GM12864 (cell line): ENCODE measurements around the gene MED25.

ENCODE experiments used
- DNase-seq: peaks from one replicate; pipeline ENCODE4 v3.0.0-alpha.2; 2011; ENCODE audit warnings: low read depth
- H3K4me3 ChIP-seq: 2 replicates; pipeline ENCODE4 v1.5.1; 2011; ENCODE audit warnings: mild to moderate bottlenecking, low read depth, low read length, control low read depth
- TF ChIP-seq, protein P1 (sequence below): IDR thresholded peaks from 2 replicates; pipeline ENCODE4 v1.5.1; 2011; ENCODE audit warnings: low read depth, mild to moderate bottlenecking, moderate library complexity, low read length, control low read depth, inconsistent platforms; ENCODE audit errors: missing control alignments

Gene MED25

DNA sequence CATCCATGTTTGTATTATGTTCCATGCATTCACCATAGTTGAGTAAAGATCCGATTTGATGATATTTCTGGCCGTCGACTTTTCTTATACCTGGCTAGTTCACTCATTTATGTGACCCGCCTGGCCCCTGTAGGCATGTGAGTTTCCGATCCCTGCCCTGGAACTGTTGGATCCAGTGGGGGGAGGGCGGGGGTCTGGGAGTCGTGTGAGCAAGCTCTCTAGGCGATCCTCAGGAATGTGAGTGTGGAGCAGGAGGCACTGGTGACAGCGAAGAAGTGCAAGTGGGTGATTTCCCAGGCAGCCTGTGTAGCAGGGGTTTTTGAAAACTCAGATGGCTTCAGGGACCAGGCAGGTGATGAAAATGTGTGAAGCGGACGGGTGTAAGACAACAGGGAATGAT is 22.2 kb downstream of the MED25 start:
- TF ChIP-seq, protein P1, sequence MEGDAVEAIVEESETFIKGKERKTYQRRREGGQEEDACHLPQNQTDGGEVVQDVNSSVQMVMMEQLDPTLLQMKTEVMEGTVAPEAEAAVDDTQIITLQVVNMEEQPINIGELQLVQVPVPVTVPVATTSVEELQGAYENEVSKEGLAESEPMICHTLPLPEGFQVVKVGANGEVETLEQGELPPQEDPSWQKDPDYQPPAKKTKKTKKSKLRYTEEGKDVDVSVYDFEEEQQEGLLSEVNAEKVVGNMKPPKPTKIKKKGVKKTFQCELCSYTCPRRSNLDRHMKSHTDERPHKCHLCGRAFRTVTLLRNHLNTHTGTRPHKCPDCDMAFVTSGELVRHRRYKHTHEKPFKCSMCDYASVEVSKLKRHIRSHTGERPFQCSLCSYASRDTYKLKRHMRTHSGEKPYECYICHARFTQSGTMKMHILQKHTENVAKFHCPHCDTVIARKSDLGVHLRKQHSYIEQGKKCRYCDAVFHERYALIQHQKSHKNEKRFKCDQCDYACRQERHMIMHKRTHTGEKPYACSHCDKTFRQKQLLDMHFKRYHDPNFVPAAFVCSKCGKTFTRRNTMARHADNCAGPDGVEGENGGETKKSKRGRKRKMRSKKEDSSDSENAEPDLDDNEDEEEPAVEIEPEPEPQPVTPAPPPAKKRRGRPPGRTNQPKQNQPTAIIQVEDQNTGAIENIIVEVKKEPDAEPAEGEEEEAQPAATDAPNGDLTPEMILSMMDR = no peak
- H3K4me3 ChIP-seq = no peak overlapping the region
- no peak for DNase-seq

DNA sequence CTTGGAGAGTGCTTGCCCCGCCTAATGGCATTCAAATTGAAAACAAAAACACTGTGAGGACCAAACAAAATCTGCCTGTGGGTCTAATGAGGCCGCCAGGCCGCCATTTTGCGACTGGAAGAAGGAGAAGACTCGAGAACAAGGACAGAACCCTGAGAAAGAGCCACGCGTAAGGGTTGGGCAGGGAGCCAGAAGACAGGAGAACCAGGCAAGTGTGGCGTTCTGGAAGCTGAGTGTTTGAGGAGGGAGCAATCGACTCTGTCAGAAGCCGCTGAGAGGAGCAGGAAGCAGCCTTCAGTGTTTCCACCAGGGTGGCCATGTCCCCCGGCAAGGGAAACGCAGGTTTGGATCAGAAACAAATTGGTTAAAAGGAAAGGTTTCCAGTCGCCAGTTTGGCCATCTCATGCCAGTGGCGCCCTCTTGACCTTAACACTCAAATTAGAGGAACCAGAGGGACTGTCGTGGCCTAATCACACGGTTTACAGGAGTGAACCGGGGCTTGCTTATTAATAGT is 22.7 kb downstream of the MED25 start:
- DNase-seq = no peak
- H3K4me3 ChIP-seq = no peak overlapping the region
- TF ChIP-seq, protein P1 = no peak

DNA sequence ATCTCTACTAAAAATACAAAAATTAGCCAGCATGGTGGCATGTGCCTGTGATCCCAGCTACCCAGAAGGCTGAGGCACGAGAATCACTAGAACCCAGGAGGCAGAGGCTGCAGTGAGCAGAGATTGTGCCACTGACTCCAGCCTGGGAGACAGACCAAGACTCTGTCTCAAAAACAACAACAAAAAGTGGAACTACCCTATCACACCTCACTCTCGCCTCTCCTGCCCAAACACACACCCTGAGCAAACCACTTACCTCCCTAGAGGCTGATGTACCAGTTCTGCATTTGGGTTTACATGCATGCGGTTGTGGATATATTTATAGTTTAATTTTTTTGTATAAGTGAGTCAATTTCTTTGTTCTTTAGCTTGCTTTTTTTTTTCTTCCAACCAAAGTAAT is 25.2 kb downstream of the MED25 start:
- TF ChIP-seq, protein P1 = no peak

DNA sequence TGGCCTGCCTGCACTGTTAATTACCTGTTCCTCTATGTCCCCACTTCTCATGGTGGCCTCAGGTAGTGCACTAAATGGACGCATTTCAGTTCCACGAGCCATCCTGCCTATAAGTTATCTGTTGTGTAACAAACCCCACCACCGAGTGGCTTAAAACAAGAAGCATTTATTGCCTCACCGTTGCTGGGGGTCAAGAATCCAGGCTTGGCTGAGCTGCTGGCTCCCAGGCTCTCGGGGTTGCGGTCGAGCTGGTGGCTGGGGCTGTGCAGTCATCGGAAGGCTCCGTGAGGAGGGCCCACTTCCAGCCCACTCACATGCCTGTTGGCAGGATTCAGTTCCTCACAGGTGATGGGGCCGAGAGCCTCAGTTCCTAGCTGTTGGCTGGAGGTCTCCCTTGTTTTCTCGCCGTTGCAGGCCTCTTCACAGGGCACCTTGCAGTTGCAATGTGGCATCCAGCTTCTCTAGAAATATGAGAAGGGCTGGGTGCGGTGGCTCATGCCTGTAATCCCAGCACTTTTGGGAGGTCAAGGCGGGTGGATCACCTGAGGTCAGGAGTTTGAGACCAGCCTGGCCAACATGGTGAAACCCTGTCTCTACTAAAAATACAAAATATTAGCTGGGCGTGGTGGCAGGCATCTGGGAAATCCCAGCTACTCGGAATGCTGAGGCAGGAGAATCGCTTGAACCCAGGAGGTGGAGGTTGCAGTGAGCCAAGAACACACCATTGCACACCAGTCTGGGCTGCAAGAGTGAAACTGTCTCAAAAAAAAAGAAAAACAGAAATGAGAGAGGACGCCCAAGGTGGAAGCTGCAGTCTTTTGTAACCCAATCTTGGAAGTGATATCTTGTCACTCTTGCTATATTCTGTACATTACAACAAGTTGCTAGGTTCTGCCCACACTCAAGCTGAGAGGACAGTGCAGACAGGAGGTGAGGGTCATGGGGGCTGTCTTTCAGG is 26.3 kb downstream of the MED25 start:
- no peak overlapping the region for H3K4me3 ChIP-seq
- DNase-seq = no peak
- TF ChIP-seq, protein P1 = no peak

More for the DNA sequence above, 25.2 kb downstream of the MED25 start:
- no peak overlapping the region for H3K4me3 ChIP-seq
- peak; percentile 39 for DNase-seq

DNA sequence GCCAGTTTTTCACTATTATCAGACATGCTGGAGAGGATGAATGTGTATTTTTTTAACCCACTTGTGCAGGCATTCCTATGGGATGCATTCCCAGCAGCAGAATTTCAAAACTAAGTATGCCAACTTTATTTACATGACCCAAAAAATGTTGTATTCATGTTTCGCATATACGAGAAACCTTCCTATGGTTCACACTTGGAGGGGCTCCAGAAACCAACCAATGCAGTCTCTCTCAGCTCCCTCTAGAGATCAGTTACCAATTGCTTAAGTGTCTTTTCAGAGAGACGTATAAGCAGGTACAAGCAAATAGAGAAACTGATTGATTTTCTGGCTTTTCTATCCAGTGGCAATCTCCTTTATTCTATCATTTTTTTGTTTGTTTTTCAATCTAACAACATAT is 27.3 kb downstream of the MED25 start:
- H3K4me3 ChIP-seq = no peak overlapping the region
- TF ChIP-seq, protein P1 = no peak
- no peak for DNase-seq

DNA sequence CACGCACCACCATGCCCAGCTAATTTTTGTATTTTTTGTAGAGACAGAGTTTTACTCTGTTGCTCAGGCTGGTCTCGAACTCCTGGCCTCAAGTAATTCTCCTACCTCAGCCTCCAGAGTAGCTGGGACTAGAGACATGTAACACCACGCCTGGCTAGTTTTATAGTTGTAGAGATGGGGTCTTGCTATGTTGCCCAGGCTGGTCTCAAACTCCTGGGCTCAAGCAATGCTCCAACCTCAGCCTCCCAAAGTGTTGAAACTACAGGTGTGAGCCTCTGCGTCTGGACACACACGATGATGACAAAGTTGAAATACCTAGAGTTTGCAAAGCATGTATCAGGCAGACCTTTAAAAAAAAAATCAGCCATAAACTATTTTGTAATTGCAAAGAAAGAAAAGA is 28.3 kb downstream of the MED25 start:
- no peak overlapping the region for H3K4me3 ChIP-seq
- no peak for DNase-seq
- TF ChIP-seq, protein P1 = no peak
